Measurements from ENCODE around the gene BACH2.

The BACH2 gene

GRCh38 chr6:89936177-89936576, 360.5 kb downstream of the BACH2 start:
- no peak overlapping the region for H3K4me3 ChIP-seq (ENCODE audit: control insufficient read depth, low read depth, low read length)
- no peak for DNase-seq (ENCODE audit: low read depth)
- TF ChIP-seq, protein P1, sequence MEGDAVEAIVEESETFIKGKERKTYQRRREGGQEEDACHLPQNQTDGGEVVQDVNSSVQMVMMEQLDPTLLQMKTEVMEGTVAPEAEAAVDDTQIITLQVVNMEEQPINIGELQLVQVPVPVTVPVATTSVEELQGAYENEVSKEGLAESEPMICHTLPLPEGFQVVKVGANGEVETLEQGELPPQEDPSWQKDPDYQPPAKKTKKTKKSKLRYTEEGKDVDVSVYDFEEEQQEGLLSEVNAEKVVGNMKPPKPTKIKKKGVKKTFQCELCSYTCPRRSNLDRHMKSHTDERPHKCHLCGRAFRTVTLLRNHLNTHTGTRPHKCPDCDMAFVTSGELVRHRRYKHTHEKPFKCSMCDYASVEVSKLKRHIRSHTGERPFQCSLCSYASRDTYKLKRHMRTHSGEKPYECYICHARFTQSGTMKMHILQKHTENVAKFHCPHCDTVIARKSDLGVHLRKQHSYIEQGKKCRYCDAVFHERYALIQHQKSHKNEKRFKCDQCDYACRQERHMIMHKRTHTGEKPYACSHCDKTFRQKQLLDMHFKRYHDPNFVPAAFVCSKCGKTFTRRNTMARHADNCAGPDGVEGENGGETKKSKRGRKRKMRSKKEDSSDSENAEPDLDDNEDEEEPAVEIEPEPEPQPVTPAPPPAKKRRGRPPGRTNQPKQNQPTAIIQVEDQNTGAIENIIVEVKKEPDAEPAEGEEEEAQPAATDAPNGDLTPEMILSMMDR (IDR thresholded peaks at IDR 0.05; ENCODE audit: control insufficient read depth, insufficient read depth, low read depth, low read length, missing control alignments): no peak

DNA sequence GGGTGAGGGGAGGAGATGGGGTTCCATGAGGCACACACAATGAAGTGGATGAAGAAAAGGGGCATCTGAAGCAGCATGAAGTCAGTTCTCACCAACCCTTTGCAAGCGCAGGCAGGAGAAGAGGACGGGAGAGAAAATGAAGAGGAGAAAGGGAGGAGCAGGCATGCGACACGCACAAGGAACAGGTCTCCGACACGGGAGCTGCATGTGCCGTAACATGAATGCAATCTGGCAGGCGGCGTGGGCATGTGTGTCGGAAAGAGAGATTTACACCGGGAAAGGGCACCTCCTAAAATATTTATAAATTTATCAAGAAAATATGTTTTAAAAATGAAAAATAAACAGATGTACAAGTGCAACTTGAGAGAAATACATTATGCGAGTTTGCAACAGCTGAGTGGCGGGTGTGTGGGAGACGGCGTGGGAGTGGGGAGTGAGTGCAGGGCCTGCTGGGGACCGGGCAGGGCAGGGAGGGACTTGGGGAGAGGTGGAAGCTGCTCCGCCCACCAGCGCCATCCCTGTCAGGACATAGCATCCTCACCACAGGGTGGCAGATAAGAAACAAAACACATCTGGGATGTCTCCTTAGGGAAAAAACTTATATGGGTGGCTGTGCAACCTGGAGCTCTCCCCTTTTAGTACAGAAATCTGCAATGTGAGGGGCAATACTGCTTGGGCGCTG, 361.8 kb downstream of the BACH2 start:
- TF ChIP-seq, protein P1 (IDR thresholded peaks at IDR 0.05; ENCODE audit: control insufficient read depth, insufficient read depth, low read depth, low read length, missing control alignments): no peak
- DNase-seq (ENCODE audit: low read depth): no peak
- no peak overlapping the region for H3K4me3 ChIP-seq (ENCODE audit: control insufficient read depth, low read depth, low read length)

DNA sequence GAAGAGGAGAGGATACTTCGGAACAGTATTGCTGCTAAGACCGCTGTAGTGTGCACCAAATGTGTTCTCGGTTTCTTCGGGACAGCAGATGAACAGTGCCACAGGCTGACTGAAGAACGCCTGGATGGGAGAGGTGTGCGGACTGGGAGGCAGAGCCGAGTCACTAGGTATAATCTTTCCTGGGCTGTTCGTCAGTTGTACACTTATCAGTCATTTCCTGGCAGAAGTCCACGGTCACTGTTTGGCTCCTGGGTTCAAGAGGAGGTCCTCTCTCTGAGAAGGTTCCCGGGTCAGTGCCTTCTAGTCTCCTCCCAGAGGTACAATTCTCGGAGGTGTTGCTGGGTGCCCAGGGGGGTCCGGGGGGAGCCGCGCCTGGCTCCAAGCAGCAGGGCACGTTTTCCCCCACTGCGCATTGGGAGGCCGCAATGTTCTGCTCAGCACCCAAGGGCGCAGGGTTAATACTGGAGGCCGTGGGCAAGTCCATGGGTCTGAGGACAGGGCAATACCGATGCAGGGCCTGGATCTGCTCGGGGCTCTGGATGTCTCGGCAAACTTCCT, 364.3 kb downstream of the BACH2 start:
- TF ChIP-seq, protein P1 (IDR thresholded peaks at IDR 0.05; ENCODE audit: control insufficient read depth, insufficient read depth, low read depth, low read length, missing control alignments): no peak
- DNase-seq (ENCODE audit: low read depth): no peak
- no peak overlapping the region for H3K4me3 ChIP-seq (ENCODE audit: control insufficient read depth, low read depth, low read length)

DNA sequence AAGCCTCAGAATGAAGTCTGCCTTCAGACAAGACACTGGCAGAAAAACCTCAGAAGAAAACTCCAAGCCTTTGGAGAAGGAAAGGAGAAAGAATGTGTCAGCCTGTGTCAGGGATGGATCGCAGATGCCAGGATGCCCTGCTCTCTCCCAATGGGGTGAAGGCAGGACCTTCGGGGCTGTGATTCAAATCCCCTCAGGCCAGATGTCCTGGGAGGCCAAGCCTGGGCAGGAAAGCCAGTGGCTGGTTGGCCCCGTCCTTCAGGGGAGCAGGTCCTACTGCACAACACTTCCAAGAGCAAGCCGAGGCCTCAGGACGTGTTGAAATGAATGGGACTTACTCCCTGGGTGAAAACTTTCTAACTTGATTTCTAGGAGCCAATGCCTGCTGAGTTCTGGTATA, 365.9 kb downstream of the BACH2 start:
- H3K4me3 ChIP-seq (ENCODE audit: control insufficient read depth, low read depth, low read length): no peak overlapping the region
- no peak for DNase-seq (ENCODE audit: low read depth)
- TF ChIP-seq, protein P1 (IDR thresholded peaks at IDR 0.05; ENCODE audit: control insufficient read depth, insufficient read depth, low read depth, low read length, missing control alignments): no peak

DNA sequence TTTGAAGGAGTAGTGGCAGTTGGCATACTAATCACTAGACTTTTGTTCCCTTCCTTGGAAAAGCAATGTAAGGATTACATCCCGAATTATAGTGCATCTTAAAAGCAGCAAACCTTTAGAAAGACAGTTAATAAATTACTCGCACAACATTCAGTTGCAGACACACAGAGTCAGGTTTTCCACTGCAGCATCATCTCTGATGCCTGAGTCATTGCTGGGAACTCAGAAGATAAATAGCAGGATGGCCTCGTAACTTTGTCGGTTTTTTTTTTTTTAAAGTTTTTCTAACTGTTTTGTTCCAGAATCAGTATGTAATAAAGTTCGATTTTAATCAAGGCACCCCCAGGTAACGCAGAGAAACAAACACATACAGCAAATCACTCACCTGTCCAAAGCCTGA, 368.0 kb downstream of the BACH2 start:
- no peak for DNase-seq (ENCODE audit: low read depth)

DNA sequence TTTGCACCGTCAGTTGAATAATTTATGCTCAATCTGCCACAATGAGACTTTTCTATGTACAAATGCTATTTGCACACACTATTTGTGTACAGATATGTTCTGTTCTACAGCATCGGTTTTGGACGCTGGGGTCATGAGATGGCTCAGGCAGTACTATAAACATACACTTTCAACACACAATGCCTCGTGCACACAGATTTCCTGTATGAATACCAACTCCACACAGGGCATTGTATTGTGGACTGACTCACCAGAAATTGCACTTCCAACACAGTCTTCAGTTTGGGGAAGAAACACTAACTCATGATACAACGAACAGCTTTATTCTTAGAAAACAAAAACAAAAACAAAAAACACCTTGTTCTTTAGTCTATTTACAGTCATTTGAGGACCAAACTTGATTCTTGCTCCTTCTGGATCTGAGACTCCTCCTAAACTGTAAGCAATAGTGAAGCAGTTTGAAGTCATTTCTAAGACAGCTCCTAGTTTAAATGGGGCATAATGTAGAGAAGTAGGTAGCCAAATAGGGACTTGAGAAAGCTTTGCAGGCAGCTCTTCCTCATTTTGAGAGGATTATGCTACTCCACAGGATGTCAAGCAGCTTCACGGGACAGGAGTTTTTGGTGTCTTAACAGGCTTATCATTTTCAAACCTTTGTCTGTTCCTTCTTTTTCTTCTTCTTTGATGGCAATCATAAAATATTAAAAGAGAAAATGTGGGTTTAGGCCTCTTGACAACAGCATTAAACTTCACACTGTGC, 368.7 kb downstream of the BACH2 start:
- TF ChIP-seq, protein P1 (IDR thresholded peaks at IDR 0.05; ENCODE audit: control insufficient read depth, insufficient read depth, low read depth, low read length, missing control alignments): no peak

More for the DNA sequence above, 368.0 kb downstream of the BACH2 start:
- TF ChIP-seq, protein P1 (IDR thresholded peaks at IDR 0.05; ENCODE audit: control insufficient read depth, insufficient read depth, low read depth, low read length, missing control alignments): no peak
- H3K4me3 ChIP-seq (ENCODE audit: control insufficient read depth, low read depth, low read length): no peak overlapping the region

More for the DNA sequence above, 368.7 kb downstream of the BACH2 start:
- DNase-seq (ENCODE audit: low read depth): no peak
- H3K4me3 ChIP-seq (ENCODE audit: control insufficient read depth, low read depth, low read length): no peak overlapping the region

Measured in AG09309 (cell line).